Measurements from ENCODE around the gene HBA2. TPM values are rescaled to one million over a fixed set of nuclear protein-coding genes. Genes with fewer than 3 reads are reported as not detected.

Gene HBA2
- total RNA-seq (2022; extraction: Qiagen RNA extraction; ENCODE audit: low read depth), result 0.55 to 0.80 TPM (median 0.57 TPM) in 3 of 5 replicates, not detected in the others

GRCh38 chr16:172374-172941 lies at the start of gene HBA2:
HBA2 (plus strand) TSS chr16:172876; CDS start chr16:172913, 37 bp downstream.

GRCh38 chr16:152141-153128 lies 20.2 kb upstream of the HBA2 start, which contains the start of gene HBZ:
HBZ (plus strand) TSS chr16:152644; CDS start chr16:152910, 266 bp downstream.

GRCh38 chr16:165539-166374 lies 6.9 kb upstream of the HBA2 start, which contains the start of gene HBM:
HBM (plus strand) TSS chr16:165978; CDS start chr16:165998, 20 bp downstream.

GRCh38 chr16:176477-177382 lies 4.1 kb downstream of the HBA2 start, which contains the start of gene HBA1:
HBA1 (plus strand) TSS chr16:176680; CDS start chr16:176717, 37 bp downstream.

GRCh38 chr16:180101-180675 lies 7.5 kb downstream of the HBA2 start, which contains the start of gene HBQ1:
HBQ1 (plus strand) TSS chr16:180459; CDS start chr16:180487, 28 bp downstream.

Other genes with a start within 250 kb of the HBA2 start
- 35.9 to 42.8 TPM (median 42.4 TPM) in 5 replicates for gene POLR3K, start 119.3 kb upstream of the HBA2 start, total RNA-seq (2022; extraction: Qiagen RNA extraction; ENCODE audit: low read depth)
- 56.8 to 85.9 TPM (median 71.1 TPM) in 5 replicates for gene SNRNP25, start 119.0 kb upstream of the HBA2 start, total RNA-seq (2022; extraction: Qiagen RNA extraction; ENCODE audit: low read depth)
- 17.0 to 29.1 TPM (median 25.8 TPM) in 5 replicates for gene RHBDF1, start 100.2 kb upstream of the HBA2 start, total RNA-seq (2022; extraction: Qiagen RNA extraction; ENCODE audit: low read depth)
- 61.0 to 78.2 TPM (median 72.5 TPM) in 5 replicates for gene MPG, start 94.7 kb upstream of the HBA2 start, total RNA-seq (2022; extraction: Qiagen RNA extraction; ENCODE audit: low read depth)
- gene NPRL3, start 34.2 kb upstream of the HBA2 start, total RNA-seq (2022; extraction: Qiagen RNA extraction; ENCODE audit: low read depth), result 21.2 to 30.4 TPM (median 27.7 TPM) in 5 replicates
- 0.14 TPM in 1 of 5 replicates, not detected in the others for gene HBZ, start 20.2 kb upstream of the HBA2 start, total RNA-seq (2022; extraction: Qiagen RNA extraction; ENCODE audit: low read depth)
- not detected in 5 replicates for gene HBM, start 6.9 kb upstream of the HBA2 start, total RNA-seq (2022; extraction: Qiagen RNA extraction; ENCODE audit: low read depth)
- 0.55 to 1.8 TPM (median 1.1 TPM) in 4 of 5 replicates, not detected in the other for gene HBA1, start 3.8 kb downstream of the HBA2 start, total RNA-seq (2022; extraction: Qiagen RNA extraction; ENCODE audit: low read depth)
- gene HBQ1, start 7.6 kb downstream of the HBA2 start, total RNA-seq (2022; extraction: Qiagen RNA extraction; ENCODE audit: low read depth), result 6.1 to 7.9 TPM (median 6.9 TPM) in 5 replicates
- gene LUC7L, start 56.6 kb downstream of the HBA2 start, total RNA-seq (2022; extraction: Qiagen RNA extraction; ENCODE audit: low read depth), result 42.5 to 51.2 TPM (median 50.0 TPM) in 5 replicates
- 40.5 to 52.4 TPM (median 48.2 TPM) in 5 replicates for gene FAM234A, start 61.9 kb downstream of the HBA2 start, total RNA-seq (2022; extraction: Qiagen RNA extraction; ENCODE audit: low read depth)
- gene RGS11, start 103.1 kb downstream of the HBA2 start, total RNA-seq (2022; extraction: Qiagen RNA extraction; ENCODE audit: low read depth), result 2.7 to 5.9 TPM (median 4.2 TPM) in 5 replicates
- 1.8 to 3.6 TPM (median 2.5 TPM) in 5 replicates for gene ARHGDIG, start 107.7 kb downstream of the HBA2 start, total RNA-seq (2022; extraction: Qiagen RNA extraction; ENCODE audit: low read depth)
- gene PDIA2, start 110.3 kb downstream of the HBA2 start, total RNA-seq (2022; extraction: Qiagen RNA extraction; ENCODE audit: low read depth), result 0.13 to 0.64 TPM (median 0.31 TPM) in 4 of 5 replicates, not detected in the other
- gene AXIN1, start 179.8 kb downstream of the HBA2 start, total RNA-seq (2022; extraction: Qiagen RNA extraction; ENCODE audit: low read depth), result 30.0 to 37.7 TPM (median 35.5 TPM) in 5 replicates
- 119 to 135 TPM (median 129 TPM) in 5 replicates for gene MRPL28, start 197.7 kb downstream of the HBA2 start, total RNA-seq (2022; extraction: Qiagen RNA extraction; ENCODE audit: low read depth)
- 27.5 to 40.7 TPM (median 35.0 TPM) in 5 replicates for gene PGAP6, start 209.1 kb downstream of the HBA2 start, total RNA-seq (2022; extraction: Qiagen RNA extraction; ENCODE audit: low read depth)
- 286 to 471 TPM (median 425 TPM) in 5 replicates for gene NME4, start 224.3 kb downstream of the HBA2 start, total RNA-seq (2022; extraction: Qiagen RNA extraction; ENCODE audit: low read depth)
- 18.8 to 30.2 TPM (median 25.3 TPM) in 5 replicates for gene DECR2, start 229.0 kb downstream of the HBA2 start, total RNA-seq (2022; extraction: Qiagen RNA extraction; ENCODE audit: low read depth)